ENCODE results near the gene AVPR2. TPM values are rescaled to one million over a fixed set of nuclear protein-coding genes. Genes with fewer than 3 reads are reported as not detected.

AVPR2 gene
- total RNA-seq, 1 experiment from 2014 or later: not detected

DNA sequence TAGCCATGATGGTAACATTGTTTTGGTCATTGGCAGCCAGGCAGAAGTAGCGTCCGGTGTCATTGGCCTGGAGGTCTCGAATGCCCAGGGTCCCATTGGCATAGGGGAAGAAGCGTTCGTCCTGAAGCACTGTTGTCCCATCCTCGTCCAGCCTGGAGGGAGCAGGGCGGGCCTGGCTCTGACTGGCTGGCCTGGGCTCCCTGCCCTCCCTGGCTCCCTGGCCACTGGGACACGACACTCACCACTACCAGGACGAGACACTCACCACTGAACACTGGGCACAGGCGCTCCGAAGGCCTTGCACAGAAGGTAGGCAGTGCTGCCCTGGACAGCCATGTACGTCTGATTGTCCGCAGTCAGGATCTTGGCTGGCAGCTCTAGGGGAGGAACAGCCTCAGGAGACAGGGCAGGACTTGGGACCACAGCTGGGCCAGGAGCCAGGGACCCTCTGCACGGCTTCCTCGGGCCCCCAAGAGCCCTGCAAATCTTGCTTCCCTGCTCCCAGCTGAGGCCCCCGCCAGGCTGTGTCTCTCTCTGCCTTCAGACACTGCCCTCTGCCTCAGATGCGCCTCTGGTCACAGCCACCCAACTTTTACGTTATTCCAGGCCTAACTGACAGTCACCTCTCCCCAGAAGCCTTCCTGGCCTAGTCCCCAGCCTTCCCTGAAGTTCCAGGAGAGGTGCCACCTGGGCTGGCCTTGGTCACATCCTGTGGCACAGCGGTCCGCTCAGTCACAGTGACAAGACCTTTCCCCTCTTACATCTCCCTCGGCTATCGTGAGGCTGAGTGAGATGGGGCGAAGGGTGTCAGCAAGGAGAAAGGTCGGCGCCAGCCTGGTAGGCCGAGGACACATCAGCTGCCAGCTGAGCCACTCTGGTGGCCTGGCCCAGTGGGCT, 35.6 kb upstream of the AVPR2 start:
- Histone ChIP-seq H3K4me3 (no peak overlapping the region), H3K27me3 (no peaks in the 10 kb centered on the region), H3K9me3 (no peaks in the 10 kb centered on the region), H3K36me3 (no peaks in the 10 kb centered on the region)
- no peak for DNase-seq

DNA sequence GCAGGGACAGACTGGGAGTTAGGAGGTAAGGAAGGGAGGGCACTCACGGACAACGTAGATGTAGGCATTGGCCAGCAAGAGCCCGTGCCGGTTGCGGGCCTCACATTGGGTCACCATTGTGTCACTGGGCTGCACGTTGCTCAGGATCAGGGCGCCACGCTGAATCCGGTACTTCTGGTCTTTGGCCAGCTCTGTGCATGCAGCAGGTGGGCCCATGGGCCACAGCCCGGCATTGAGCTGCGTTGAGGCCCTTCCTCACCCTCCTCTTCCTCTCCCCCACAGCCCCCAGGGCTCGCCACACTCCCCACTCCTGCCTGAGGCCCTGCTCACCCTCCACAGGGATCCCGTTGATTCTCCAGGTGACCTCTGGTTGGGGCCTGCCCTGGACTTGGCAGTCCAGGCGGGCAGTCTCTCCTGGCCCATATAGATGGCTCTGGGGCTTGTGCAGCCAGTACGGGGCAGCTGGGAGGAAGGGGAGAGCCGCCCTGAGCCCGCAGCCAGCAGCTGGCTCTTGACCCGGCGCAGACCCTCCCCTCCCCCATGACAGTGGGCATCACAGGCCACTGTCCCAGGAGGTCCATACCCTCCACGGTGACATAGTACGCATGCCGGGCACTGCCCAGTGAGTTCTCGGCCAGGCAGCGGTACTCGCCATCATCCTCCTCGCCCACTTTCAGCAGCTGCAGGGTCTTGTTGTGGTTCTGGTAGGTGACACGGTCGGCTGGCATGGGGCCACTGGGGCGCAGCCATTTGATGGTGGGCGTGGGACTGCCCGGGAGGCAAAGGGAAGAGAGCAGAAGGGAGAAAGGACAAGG, 34.8 kb upstream of the AVPR2 start:
- no peaks in the 10 kb centered on the region for H3K27me3 ChIP-seq
- no peaks in the 10 kb centered on the region for H3K36me3 ChIP-seq
- no peak for DNase-seq
- no peak overlapping the region for H3K4me3 ChIP-seq
- no peaks in the 10 kb centered on the region for H3K9me3 ChIP-seq

DNA sequence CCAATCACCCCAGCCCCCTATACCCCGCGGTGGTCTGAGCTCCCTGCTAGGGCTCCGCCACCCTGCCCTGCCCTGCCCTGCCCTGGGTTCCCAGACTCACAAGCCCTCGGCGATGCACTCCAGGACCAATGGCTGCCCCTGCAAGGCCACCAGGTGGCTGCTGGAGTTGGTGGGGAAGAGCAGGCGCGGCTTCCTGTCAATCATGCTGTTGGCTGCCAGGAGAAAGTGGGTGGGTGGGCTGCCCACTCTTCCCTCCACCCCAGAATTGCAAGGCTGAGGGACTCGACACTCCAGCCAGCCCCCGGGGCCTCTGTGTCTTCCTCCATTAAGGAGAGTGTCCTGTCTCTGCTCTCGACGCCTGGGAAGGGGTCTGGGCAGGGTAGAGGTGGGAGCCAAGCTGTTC, 34.2 kb upstream of the AVPR2 start:
- Histone ChIP-seq H3K36me3 (no peaks in the 10 kb centered on the region), H3K9me3 (no peaks in the 10 kb centered on the region), H3K27me3 (no peaks in the 10 kb centered on the region), H3K4me3 (no peak overlapping the region)
- DNase-seq: no peak

DNA sequence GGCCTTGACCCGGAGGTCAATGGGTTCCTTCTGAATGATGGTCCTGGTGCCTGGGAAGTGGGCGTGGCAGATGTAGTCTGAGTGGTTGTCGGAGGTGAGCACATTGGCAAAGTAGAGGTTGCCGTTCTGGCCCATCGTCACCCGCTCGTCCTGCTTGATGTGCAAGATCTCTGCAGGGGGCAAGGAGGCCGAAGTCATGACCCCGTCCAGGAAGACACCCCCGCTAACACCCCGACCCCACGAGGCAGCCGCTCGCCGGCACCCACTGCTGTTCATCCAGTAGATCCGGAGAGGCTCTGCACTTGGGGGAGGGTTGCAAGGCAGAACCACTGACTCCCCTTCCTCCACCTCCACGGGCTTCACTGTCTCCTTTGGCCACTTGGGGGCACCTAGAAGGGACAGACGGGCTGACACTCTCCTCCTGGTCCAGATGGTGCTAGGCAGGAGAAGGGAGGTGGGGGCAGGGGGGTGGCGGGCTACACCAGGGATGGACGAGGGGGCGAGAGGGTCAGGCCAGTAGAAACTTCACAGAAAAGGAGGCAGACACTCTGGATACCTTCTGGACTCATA, 33.6 kb upstream of the AVPR2 start:
- no peak for DNase-seq
- no peaks in the 10 kb centered on the region for H3K9me3 ChIP-seq
- no peak overlapping the region for H3K4me3 ChIP-seq
- H3K36me3 ChIP-seq: no peaks in the 10 kb centered on the region
- no peaks in the 10 kb centered on the region for H3K27me3 ChIP-seq

DNA sequence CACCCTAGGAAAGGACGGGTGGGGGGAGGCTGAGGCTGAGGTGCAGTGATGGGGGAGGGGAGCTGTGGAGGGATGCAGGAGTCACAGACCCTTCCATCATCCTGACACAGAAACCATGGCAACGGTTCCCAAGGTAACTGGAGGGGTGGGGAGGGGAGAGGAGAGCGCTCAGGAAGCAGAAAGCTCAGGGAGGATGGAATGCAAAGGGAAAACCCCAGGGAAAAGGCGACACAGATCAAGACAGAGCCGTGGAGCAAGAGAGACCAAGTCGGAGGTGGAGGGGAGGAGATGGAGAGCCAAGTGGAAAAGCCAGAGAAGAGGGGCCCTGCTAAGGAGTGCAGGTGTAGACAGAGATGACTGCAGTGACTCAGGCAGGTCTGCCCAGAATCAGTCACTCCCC, 33.0 kb upstream of the AVPR2 start:
- no peaks in the 10 kb centered on the region for H3K36me3 ChIP-seq
- DNase-seq: no peak
- H3K4me3 ChIP-seq: no peak overlapping the region

DNA sequence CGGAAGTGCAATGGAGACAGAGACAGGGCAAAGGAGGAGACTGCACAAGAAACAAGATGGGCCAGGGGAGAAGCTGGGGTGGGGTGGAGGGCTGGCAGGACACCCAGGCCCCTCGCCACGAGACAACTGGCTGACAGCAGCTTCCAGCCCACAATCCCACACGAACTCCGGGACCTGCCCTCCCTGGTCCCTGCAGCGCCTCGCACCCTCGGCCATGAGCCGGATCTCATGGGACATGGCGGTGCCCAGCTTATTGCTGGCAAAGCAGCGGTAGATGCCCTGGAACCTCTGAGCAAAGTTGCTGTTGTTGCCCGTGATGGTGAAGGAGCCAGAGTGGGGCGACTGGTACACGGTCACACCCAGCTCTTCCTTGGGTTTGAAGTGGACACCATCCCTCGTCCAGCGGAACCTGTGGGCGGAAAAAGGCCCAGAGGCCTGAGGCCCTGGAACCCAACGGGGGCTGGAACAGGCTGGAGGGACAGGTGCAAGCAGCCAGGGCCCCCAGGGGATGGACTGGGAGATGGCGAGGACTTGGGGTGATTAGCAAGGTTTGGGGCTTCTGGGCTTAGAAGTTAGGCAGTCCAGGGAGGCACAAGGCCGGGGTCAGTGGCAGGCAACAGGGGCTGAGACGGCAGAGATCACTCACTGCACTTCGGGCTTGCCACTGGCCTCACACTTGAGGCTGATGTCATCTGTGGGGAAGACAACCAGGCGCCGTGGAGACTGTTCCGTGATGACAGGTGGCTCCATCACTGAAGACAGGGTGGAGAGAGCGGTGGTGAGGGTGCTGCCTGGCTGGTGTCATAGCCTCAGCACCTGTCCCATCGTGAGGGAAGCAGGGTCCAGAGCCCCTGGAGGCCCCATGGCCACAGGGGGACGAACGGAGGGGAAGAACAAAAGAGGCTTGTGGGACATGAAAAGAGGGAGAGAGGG, 32.3 kb upstream of the AVPR2 start:
- Histone ChIP-seq H3K27me3 (no peaks in the 10 kb centered on the region), H3K9me3 (no peaks in the 10 kb centered on the region), H3K36me3 (no peaks in the 10 kb centered on the region), H3K4me3 (no peak overlapping the region)
- no peak for DNase-seq

More for the DNA sequence above, 33.0 kb upstream of the AVPR2 start:
- no peaks in the 10 kb centered on the region for H3K9me3 ChIP-seq
- H3K27me3 ChIP-seq: no peaks in the 10 kb centered on the region

DNA sequence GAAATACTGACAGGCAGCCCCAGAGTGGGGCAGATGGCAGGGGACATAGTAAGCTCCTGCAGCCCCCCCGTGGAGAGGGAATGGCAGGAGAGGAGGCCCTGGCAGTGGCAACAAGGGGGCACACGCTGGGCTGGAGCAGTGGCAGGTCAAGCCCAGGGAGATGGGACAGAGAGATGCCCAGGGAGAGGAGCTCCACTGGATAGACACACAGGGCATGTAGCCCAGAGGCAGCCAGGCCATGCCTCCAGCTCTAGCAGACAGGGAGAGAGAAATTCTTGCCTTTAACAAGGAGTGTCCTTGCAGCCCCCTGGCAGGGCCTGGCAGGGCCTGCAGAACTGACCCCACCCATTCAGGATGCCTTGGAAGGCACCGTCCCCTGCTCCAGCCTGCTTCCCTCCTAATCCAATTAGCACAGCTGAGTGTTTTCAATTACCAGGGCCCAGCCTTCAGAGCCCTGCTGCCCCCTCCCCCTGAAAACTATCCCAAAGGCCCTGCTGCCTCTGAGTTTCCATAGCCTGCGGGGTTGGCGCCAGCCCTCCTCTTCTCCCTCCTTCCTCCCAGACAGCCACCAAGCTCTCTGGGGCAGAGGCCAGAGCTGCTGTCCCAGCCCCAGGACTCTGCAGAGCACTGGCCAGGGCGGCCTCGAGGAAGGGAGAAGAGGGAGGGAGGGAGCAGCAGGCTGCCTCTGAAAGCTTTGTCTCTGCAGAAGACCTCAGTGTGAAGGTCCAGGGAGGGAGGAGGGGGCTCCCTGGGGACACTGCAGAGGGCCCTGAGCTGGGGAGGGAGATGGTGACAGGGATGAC, 31.0 kb upstream of the AVPR2 start:
- no peak for DNase-seq
- H3K27me3 ChIP-seq: no peaks in the 10 kb centered on the region
- no peaks in the 10 kb centered on the region for H3K36me3 ChIP-seq
- no peak overlapping the region for H3K4me3 ChIP-seq
- H3K9me3 ChIP-seq: no peaks in the 10 kb centered on the region

DNA sequence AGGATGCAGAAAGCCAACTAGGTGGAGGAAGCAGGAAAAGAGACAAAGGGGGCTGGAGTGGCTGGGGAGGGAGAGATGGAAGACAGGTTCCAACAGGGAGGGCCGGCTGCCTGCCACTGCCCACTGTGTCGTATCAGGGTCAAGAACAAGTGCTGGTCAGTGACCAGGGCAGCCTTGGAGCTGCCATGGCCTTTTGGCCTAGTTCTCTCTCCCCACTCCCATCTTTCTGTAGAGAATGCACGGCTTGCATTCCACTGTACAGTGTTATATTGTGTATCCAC, 30.4 kb upstream of the AVPR2 start:
- Histone ChIP-seq H3K4me3 (no peak overlapping the region), H3K36me3 (no peaks in the 10 kb centered on the region), H3K9me3 (no peaks in the 10 kb centered on the region), H3K27me3 (no peaks in the 10 kb centered on the region)
- no peak for DNase-seq

DNA sequence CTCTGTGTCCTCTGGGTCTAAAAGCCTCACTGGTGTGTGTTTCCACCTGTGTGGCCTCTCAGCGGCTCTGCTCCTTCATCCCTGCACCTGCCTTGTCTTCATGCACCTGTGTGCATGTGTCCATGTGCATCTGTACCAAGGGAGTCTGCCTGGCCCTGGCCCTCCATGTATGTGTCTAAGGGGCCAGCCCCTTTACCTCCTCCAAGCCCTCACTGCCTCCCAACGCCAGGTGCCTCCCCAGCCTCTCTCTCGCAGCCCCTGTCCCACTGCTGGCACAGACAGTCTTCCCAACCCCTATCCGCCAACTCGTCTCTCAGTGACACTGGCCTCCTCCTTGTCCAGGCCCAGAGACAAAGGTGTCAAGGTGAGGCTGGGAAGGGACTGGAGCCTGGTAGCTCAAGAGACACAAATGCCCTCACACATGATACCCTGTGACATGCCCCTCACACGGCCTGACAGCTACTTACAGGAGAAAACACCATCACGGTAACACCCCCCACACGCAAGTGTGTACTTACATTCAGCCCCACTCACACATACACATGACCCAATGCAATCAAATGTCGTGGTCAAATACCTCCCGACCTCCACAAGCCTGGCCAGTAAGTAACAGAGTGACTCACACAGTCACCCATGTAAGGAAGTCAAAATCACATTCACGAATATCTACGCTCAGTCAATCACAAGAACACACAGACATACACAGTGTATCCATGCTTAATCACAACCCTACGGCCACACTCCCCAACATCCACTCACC, 29.9 kb upstream of the AVPR2 start:
- Histone ChIP-seq H3K27me3 (no peaks in the 10 kb centered on the region), H3K36me3 (no peaks in the 10 kb centered on the region), H3K9me3 (no peaks in the 10 kb centered on the region), H3K4me3 (no peak overlapping the region)
- DNase-seq: no peak

DNA sequence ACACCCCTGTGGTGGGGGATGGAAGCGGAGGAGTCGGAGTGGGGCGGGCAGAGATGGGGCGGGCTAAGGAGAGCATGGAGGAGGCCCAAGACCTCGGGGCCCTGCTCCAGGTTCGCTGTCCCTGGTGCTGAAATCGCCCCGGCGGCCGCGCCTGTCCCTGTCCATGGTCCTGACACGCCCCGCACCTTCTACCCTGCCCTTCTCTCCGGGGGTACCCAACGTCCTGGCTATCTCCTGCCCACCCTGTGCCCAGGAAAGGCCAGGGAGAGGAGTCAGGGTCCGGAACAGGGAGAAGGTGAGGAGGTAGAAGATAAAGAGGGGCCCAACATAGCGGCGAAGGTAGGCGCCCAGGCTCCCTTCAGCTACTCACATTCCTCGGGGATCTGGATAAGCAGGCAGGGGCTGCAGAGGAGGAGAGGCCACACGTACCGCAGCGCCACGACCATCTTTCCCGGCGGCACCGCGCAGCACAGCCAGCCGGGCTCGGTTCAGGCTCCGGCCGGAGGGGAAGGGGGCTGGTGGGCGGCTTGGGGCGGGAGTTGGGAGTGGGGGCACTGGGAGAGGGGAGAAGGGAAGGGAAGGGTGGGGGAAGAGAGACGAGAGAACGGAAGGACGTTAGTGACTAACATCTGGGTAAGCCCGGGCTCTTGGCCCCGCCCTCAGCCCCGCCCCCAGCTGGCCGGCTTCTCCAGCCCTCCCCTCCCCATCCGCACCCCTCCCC, 28.9 kb upstream of the AVPR2 start:
- no peaks in the 10 kb centered on the region for H3K27me3 ChIP-seq
- H3K9me3 ChIP-seq: no peaks in the 10 kb centered on the region
- DNase-seq: no peak
- H3K4me3 ChIP-seq: no peak overlapping the region
- H3K36me3 ChIP-seq: no peaks in the 10 kb centered on the region

DNA sequence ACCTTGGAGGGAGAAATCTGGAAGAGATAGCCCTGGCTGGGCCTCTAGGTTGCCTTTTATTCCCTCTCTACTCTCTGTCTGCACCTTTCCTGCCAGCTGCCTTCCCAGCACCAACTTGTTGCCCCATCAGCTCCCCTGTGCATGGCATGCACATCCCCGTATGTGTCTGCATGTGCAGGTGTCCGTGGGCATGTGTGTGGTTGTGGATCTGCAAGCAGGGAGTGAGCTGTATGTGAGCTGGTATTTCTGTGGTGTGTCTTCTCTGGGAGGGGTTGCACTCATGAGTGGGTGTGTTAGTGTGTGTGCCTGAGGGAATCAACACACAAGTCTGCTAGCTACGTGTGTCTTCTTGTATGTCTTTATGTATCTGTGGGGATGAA, 28.4 kb upstream of the AVPR2 start:
- Histone ChIP-seq H3K27me3 (no peaks in the 10 kb centered on the region), H3K4me3 (no peak overlapping the region), H3K9me3 (no peaks in the 10 kb centered on the region), H3K36me3 (no peaks in the 10 kb centered on the region)
- no peak for DNase-seq

DNA sequence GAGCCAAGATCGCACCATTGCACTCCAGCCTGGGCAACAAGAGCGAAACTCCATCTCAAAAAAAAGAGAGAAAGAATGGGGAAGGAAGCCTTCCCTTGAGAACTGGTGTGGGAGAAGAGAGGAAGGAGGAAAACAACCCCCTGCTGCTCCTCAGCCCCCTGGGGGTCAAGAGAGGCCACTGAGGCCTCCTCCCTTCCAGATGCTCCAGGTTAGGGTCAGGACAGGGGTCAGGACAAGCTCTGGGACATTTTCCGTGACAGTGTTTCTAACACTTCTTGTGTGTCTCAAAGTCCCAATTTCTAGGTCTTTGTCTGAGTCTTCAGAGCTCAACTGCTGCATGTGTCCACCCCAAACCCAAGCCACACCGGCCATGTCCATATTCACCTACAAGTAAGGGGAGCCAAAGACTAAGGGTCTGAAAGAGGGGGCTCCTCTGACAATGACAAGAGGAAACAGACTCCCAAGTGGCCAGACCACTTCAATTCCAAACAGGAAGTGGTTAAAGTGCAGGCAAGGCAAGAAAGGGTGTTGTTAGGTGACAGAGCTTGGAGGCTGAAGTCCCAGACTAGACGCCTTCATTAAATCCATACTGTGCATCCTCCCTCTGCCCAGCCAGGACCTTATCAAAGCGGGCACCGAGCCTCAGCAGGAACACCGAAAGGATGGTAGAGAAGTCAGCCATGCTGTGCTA, 26.8 kb upstream of the AVPR2 start:
- no peak for DNase-seq
- H3K4me3 ChIP-seq: no peak overlapping the region
- no peaks in the 10 kb centered on the region for H3K9me3 ChIP-seq
- H3K36me3 ChIP-seq: no peaks in the 10 kb centered on the region
- H3K27me3 ChIP-seq: no peaks in the 10 kb centered on the region

DNA sequence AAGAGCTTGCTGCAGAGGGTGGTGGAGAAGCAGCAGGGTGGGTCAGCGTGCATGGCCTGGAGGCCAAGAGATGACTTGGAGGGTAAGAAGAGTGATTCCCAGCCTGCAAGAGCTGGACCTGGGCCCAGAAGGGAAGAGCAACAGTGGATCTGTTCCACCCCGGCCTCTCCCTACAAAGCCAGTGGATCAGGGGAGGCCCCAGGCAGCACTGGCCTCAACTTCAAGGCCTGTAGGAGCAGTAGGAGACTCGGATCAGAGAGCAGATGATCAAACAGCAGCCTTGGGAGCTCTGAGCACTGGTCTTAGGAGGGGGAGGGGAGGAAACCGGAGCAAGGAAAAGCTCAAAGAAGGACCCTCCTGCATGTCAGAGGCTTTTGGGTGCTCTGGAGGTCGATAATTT, 26.1 kb upstream of the AVPR2 start:
- DNase-seq: no peak

DNA sequence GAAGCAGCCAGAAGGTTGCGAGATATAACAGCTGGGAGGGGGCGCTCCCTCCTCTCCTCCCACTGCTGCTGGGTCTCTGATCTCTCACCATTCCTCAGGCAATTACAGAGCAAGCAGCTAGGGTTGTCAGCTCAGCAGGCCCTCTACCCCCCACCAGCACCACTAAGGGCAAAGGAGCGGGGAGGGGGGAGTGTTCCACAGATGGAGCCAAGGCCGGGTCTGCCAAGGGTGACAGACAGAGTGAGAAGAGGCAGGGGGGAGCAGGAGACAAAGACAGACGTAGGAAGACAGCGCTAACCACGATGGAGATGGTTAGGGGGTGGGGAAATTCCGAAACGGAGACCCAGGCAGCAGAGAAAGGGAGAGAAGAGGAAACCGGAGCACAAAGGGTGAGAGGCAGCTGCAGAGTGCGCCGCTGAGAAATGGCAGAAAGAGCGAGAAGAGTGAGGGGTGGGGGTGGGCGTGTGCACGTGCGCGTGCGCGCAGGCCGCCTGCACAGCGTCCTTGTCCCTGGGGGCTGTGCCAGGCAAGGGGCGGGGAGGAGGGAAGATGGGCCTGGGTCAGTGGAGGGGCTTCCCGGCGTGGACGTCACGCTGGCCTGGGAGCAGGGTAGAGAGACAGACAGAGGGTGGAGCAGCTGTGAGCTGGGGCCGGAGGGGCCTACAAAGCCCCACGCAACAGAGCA, 25.4 kb upstream of the AVPR2 start:
- no peaks in the 10 kb centered on the region for H3K27me3 ChIP-seq

More for the DNA sequence above, 26.1 kb upstream of the AVPR2 start:
- H3K36me3 ChIP-seq: no peaks in the 10 kb centered on the region
- H3K4me3 ChIP-seq: no peak overlapping the region
- no peaks in the 10 kb centered on the region for H3K9me3 ChIP-seq
- H3K27me3 ChIP-seq: no peaks in the 10 kb centered on the region

More for the DNA sequence above, 25.4 kb upstream of the AVPR2 start:
- no peaks in the 10 kb centered on the region for H3K9me3 ChIP-seq
- no peak overlapping the region for H3K4me3 ChIP-seq
- no peak for DNase-seq
- no peaks in the 10 kb centered on the region for H3K36me3 ChIP-seq
